Stimulated activated CD8-positive, alpha-beta memory T cell treated with anti-CD3 and anti-CD28 coated beads, Interleukin-4, amount 100 ng/mL, for 48 hours (primary cell): ENCODE data around the gene ESAM.
"Not testable (repeated sequence)": the region's sequence is repeated elsewhere in the genome, so short reads cannot be mapped to it uniquely, and the experiment has no call there.

Source experiments
- DNase-seq: peaks from one replicate; pipeline ENCODE4 v3.0.0-alpha.2; 2020

ESAM gene

GRCh38 chr11:124770959-124771358 is 8.9 kb upstream of the ESAM start:
- DNase-seq = not testable (repeated sequence)

GRCh38 chr11:124769806-124770774 is 8.0 kb upstream of the ESAM start:
- no peak for DNase-seq

GRCh38 chr11:124768914-124769313 is 6.8 kb upstream of the ESAM start:
- DNase-seq = no peak

GRCh38 chr11:124766156-124766555 is 4.1 kb upstream of the ESAM start:
- no peak for DNase-seq

GRCh38 chr11:124763156-124763947 is 1.3 kb upstream of the ESAM start:
- DNase-seq = peak; percentile 93

- DNase-seq = no peak
These were observed 600 bp upstream of the ESAM start for GRCh38 chr11:124762624-124763155.

GRCh38 chr11:124761301-124762104 is 587 bp downstream of the ESAM start:
- DNase-seq = no peak

GRCh38 chr11:124760806-124761205 is 1.3 kb downstream of the ESAM start:
- no peak for DNase-seq

GRCh38 chr11:124760205-124760652 is 1.9 kb downstream of the ESAM start:
- DNase-seq = no peak

- DNase-seq = no peak
These were observed 2.6 kb downstream of the ESAM start for GRCh38 chr11:124759266-124760204.

- peak; percentile 82 for DNase-seq
These were observed 3.5 kb downstream of the ESAM start for GRCh38 chr11:124758355-124759265.

- DNase-seq = no peak
These were observed 4.8 kb downstream of the ESAM start for GRCh38 chr11:124757320-124757719.

GRCh38 chr11:124756753-124757227 is 5.3 kb downstream of the ESAM start:
- DNase-seq = no peak

- DNase-seq = no peak
These were observed 5.9 kb downstream of the ESAM start for GRCh38 chr11:124756033-124756752.

- DNase-seq = no peak
These were observed 7.4 kb downstream of the ESAM start for GRCh38 chr11:124754710-124755109.

- no peak for DNase-seq
These were observed 7.8 kb downstream of the ESAM start for GRCh38 chr11:124754309-124754708.

- no peak for DNase-seq
These were observed 8.5 kb downstream of the ESAM start for GRCh38 chr11:124753624-124754023.

GRCh38 chr11:124753205-124753604 is 8.9 kb downstream of the ESAM start:
- no peak for DNase-seq

GRCh38 chr11:124752471-124753102 is 9.5 kb downstream of the ESAM start:
- no peak for DNase-seq
